Panc1 (cell line): ENCODE results near the gene TBX21.

Source experiments
- POLR2AphosphoS5 ChIP-seq: IDR thresholded peaks from 2 replicates; pipeline ENCODE4 v1.6.1; 2012; ENCODE audit warnings: mild to moderate bottlenecking, low read depth, low read length, moderate library complexity
- TF ChIP-seq, protein P1 (sequence below): fragments of 450-650 bp; IDR thresholded peaks from 2 replicates; pipeline ENCODE4 v1.5.1; 2017; ENCODE audit warnings: mild to moderate bottlenecking

- TF ChIP-seq, protein P1, sequence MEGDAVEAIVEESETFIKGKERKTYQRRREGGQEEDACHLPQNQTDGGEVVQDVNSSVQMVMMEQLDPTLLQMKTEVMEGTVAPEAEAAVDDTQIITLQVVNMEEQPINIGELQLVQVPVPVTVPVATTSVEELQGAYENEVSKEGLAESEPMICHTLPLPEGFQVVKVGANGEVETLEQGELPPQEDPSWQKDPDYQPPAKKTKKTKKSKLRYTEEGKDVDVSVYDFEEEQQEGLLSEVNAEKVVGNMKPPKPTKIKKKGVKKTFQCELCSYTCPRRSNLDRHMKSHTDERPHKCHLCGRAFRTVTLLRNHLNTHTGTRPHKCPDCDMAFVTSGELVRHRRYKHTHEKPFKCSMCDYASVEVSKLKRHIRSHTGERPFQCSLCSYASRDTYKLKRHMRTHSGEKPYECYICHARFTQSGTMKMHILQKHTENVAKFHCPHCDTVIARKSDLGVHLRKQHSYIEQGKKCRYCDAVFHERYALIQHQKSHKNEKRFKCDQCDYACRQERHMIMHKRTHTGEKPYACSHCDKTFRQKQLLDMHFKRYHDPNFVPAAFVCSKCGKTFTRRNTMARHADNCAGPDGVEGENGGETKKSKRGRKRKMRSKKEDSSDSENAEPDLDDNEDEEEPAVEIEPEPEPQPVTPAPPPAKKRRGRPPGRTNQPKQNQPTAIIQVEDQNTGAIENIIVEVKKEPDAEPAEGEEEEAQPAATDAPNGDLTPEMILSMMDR: no peak
- TF ChIP-seq POLR2AphosphoS5: no peak
Observed at GRCh38 chr17:47697906-47698711, 34.9 kb upstream of the TBX21 start.
